ENCODE measurements around the gene LMO2. TPM values are rescaled to one million over a fixed set of nuclear protein-coding genes. Genes with fewer than 3 reads are reported as not detected.

Gene LMO2
- total and polyA plus RNA-seq, 2 donors (not counting 3 experiments of a cell fraction or from before 2014, with no cell fraction given): 60.4 to 66.8 TPM

DNA sequence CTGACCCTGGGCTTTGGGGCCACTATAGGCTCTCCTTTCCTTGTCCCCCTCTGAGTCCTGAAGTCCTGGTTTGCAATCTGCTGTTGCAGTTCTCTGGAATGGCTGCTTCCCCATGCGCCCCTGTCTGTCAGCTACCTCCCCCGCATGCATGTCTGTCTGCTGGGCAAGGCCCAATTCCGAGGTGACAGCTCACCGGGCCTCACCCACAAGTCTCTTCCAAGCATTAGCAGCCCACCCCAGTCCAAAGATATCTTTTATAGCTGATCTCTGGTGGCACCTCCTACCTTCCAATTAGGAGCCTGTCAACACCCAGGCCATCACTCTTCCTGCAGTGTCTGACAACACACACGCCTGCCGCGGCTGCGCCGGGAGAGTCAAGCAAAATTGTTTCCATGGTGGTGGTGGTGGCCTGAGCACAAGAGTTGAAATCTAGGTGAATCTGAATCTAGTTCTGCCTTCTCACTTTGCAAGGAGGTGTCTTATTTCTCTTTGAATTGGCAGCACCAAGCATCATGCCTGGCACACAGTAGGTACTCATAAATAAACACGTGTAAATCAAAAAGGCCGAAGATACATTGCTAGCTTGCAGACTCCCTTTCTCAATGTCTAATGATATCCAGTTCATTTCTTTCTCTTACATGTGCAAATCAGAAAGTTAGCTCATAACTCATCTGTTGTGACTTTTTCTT is 1.2 kb upstream of the LMO2 start:
- intact Hi-C loops (cut with micrococcal nuclease) (no loop called here), dilution Hi-C loops (cut with MboI; ENCODE audit: extremely low pct_ligation_motif_present, low sequenced_read_pairs) (no loop called here)
- Histone ChIP-seq H3K4me1 (ENCODE audit: control insufficient read depth, extremely low read depth, insufficient read depth, low read length) (peaks cover 3% of the 10 kb centered on the region), H3K9me1 (replicated peaks; ENCODE audit: control insufficient read depth, extremely low read depth, insufficient read depth, low read length) (no peaks in the 10 kb centered on the region), H3K27me3 (ENCODE audit: control insufficient read depth in 2 of 2, insufficient read depth in 2 of 2, low read length in 2 of 2) (peaks cover 3 to 5% of the 10 kb centered on the region in 2 experiments), H3K27ac (ENCODE audit: insufficient read depth, low read depth, low read length) (no peak overlapping the region), H3K79me2 (ENCODE audit: control insufficient read depth, insufficient read depth, low read length) (no peaks in the 10 kb centered on the region), H3K4me2 (ENCODE audit: insufficient read depth, low read length) (no peak overlapping the region), H2AFZ (ENCODE audit: low read depth, low read length) (no peak overlapping the region), H3K4me3 (replicated peaks in 1 of 3; ENCODE audit: insufficient read depth in 1 of 3, low read depth in 1 of 3, low read length in 3 of 3) (no peak overlapping the region), H3K9ac (replicated peaks; ENCODE audit: extremely low read depth, insufficient read depth, low read length) (no peak overlapping the region), H3K9me3 (replicated peaks; ENCODE audit: control insufficient read depth, insufficient read depth, low read length) (no peaks in the 10 kb centered on the region), H3K36me3 (ENCODE audit: control insufficient read depth in 2 of 2, extremely low read depth in 1 of 2, insufficient read depth in 2 of 2, low read length in 2 of 2) (no peaks in the 10 kb centered on the region), H4K20me1 (replicated peaks; ENCODE audit: control insufficient read depth, extremely low read depth, insufficient read depth, low read length) (no peaks in the 10 kb centered on the region)
- FAIRE-seq (no peak), DNase-seq (ENCODE audit: low read depth, low spot score) (no peak)
- no TSS peak for BruUV-seq (replicated peaks)
- CTCF ChIA-PET: interaction anchor here (0.7 to 1.3 kb wide), 5 partner anchors 12 to 78 kb away, joined by 3 read pairs; no protein-coding TSS in a partner anchor
- POLR2A ChIA-PET: no interaction called here
- TF ChIP-seq MYC (IDR thresholded peaks at IDR 0.05; ENCODE audit: low read depth, low read length): no peak
- TF ChIP-seq, protein P1, sequence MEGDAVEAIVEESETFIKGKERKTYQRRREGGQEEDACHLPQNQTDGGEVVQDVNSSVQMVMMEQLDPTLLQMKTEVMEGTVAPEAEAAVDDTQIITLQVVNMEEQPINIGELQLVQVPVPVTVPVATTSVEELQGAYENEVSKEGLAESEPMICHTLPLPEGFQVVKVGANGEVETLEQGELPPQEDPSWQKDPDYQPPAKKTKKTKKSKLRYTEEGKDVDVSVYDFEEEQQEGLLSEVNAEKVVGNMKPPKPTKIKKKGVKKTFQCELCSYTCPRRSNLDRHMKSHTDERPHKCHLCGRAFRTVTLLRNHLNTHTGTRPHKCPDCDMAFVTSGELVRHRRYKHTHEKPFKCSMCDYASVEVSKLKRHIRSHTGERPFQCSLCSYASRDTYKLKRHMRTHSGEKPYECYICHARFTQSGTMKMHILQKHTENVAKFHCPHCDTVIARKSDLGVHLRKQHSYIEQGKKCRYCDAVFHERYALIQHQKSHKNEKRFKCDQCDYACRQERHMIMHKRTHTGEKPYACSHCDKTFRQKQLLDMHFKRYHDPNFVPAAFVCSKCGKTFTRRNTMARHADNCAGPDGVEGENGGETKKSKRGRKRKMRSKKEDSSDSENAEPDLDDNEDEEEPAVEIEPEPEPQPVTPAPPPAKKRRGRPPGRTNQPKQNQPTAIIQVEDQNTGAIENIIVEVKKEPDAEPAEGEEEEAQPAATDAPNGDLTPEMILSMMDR (IDR thresholded peaks at IDR 0.05; ENCODE audit: extremely low read depth in 1 of 2, insufficient read depth in 1 of 2, low read depth in 1 of 2, low read length in 2 of 2): no peak
- TF ChIP-seq FOS (IDR thresholded peaks at IDR 0.05; ENCODE audit: borderline replicate concordance, insufficient read depth, low read length): no peak
- TF ChIP-seq POLR2AphosphoS5 (IDR thresholded peaks at IDR 0.05; ENCODE audit: insufficient read depth, low read depth, low read length): no peak
- no peak for TF ChIP-seq POLR2A (IDR thresholded peaks at IDR 0.05; ENCODE audit: low read depth, low read length)
- TF ChIP-seq, protein P2, sequence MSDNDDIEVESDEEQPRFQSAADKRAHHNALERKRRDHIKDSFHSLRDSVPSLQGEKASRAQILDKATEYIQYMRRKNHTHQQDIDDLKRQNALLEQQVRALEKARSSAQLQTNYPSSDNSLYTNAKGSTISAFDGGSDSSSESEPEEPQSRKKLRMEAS (IDR thresholded peaks at IDR 0.05; ENCODE audit: insufficient read depth, insufficient read length): no peak

All from endothelial cell of umbilical vein (primary cell).